HCT116 (cell line): ENCODE results near the gene MYORG. TPM values are rescaled to one million over a fixed set of nuclear protein-coding genes. Genes with fewer than 3 reads are reported as not detected.

Source experiments
- ATAC-seq: fragments of 200-7000 bp; cut with Tn5 transposase; 2 replicates; pipeline ENCODE4 v1.9.1; 2020; ENCODE audit warnings: mild to moderate bottlenecking, moderate library complexity
- BruUV-seq: library from RNA; stranded (reverse); fragments of 400-500 nt; replicated peaks from 2 replicates; lab custom pipeline; 2021; lab: Mats Ljungman, UMichigan
- CTCF ChIA-PET: fragments of 300-600 bp; sonication (Branson Sonifier 250); formaldehyde crosslinking; loops from one replicate; lab custom pipeline; 2021; ENCODE audit warnings: antibody characterized with exemption; lab: Charles Lee
- POLR2A ChIA-PET: fragments of 300-600, 350-600 bp; sonication (Branson Sonifier 250); formaldehyde crosslinking; loops from one replicate; lab custom pipeline; 2021; ENCODE audit warnings: antibody characterized with exemption; lab: Charles Lee
- RAD21 ChIA-PET, 2 experiments: fragments of 300-600 bp; sonication (Branson Sonifier 250); formaldehyde crosslinking; loops; one replicate each; lab custom pipeline; 2023; ENCODE audit warnings: low total read pairs in 2 of 2; ENCODE audit not compliant: uncharacterized antibody in 2 of 2, unreplicated experiment in 2 of 2, low non-redundant PET in 1 of 2; lab: Charles Lee
- DNase-seq: peaks from one replicate; pipeline ENCODE4 v3.0.0-alpha.2; 2010; ENCODE audit warnings: low read depth, low spot score
- H2AFZ ChIP-seq: fragments of 200-600 bp; shearing (Covaris generic), sonication (generic); 2 replicates; pipeline ENCODE4 v1.6.1; 2017; ENCODE audit warnings: low read depth, mixed run types, mixed read lengths, antibody characterized with exemption, low read length; ENCODE audit not compliant: poor library complexity, severe bottlenecking
- H3K27ac ChIP-seq: 2 replicates; pipeline ENCODE4 v1.5.1; 2012; ENCODE audit warnings: low read depth, low read length
- H3K27me3 ChIP-seq: fragments of 200-600 bp; sonication (generic); 2 replicates; pipeline ENCODE4 v1.6.1; 2016; ENCODE audit warnings: mixed run types, low read length, mixed read lengths; ENCODE audit not compliant: insufficient read depth
- H3K36me3 ChIP-seq, 2 experiments: fragments of 200-500 bp in 1 of 2; fragments of 200-600 bp in 1 of 2; sonication (Bioruptor generic) in 1 of 2; sonication (generic) in 1 of 2; 2 replicates each; pipeline versions ENCODE4 v1.5.1 to v1.6.1; 2014 to 2016; ENCODE audit warnings: low read length in 2 of 2, inconsistent platforms in 1 of 2, mixed read lengths in 1 of 2, mixed run types in 1 of 2; ENCODE audit not compliant: insufficient read depth in 2 of 2, control insufficient read depth in 1 of 2
- H3K4me1 ChIP-seq, 2 experiments: fragments of 200-600 bp in 1 of 2; sonication (generic) in 1 of 2; 2 replicates each; pipeline versions ENCODE4 v1.5.1 to v1.6.1; 2012 to 2017; ENCODE audit warnings: low read length in 2 of 2, inconsistent platforms in 1 of 2, mild to moderate bottlenecking in 1 of 2, mixed read lengths in 1 of 2, mixed run types in 1 of 2, moderate library complexity in 1 of 2; ENCODE audit not compliant: insufficient read depth in 2 of 2, control insufficient read depth in 1 of 2
- H3K4me2 ChIP-seq: fragments of 200-600 bp; sonication (generic); 2 replicates; pipeline ENCODE4 v1.6.1; 2017; ENCODE audit warnings: mixed run types, low read length, mixed read lengths
- H3K4me3 ChIP-seq, 2 experiments: fragments of 200-600 bp in 1 of 2; sonication (generic) in 1 of 2; replicated peaks in 1 of 2; 2 replicates each; pipeline ENCODE4 v1.5.1; 2011 to 2016; ENCODE audit warnings: low read length in 2 of 2, control low read depth in 1 of 2, low read depth in 1 of 2, mild to moderate bottlenecking in 1 of 2, mixed read lengths in 1 of 2, mixed run types in 1 of 2
- H3K79me2 ChIP-seq: fragments of 200-600 bp; sonication (generic); 2 replicates; pipeline ENCODE4 v1.6.1; 2017; ENCODE audit warnings: mild to moderate bottlenecking, mixed run types, low read length, moderate library complexity, mixed read lengths; ENCODE audit not compliant: insufficient read depth
- H3K9ac ChIP-seq: fragments of 200-600 bp; sonication (generic); 2 replicates; pipeline ENCODE4 v1.6.1; 2016; ENCODE audit warnings: low read length, mixed read lengths
- H3K9me2 ChIP-seq: fragments of 200-600 bp; sonication (generic), shearing (Covaris generic); 2 replicates; pipeline ENCODE4 v1.6.1; 2017; ENCODE audit warnings: mixed run types, mild to moderate bottlenecking, moderate library complexity; ENCODE audit not compliant: insufficient read depth
- H3K9me3 ChIP-seq, 2 experiments: fragments of 200-500 bp in 1 of 2; fragments of 200-600 bp in 1 of 2; sonication (Bioruptor generic) in 1 of 2; sonication (generic) in 1 of 2; 2 replicates each; pipeline ENCODE4 v1.6.1; 2014 to 2017; ENCODE audit warnings: low read length in 2 of 2, mixed read lengths in 2 of 2, inconsistent platforms in 1 of 2, low read depth in 1 of 2, mild to moderate bottlenecking in 1 of 2, mixed run types in 1 of 2, moderate library complexity in 1 of 2; ENCODE audit not compliant: control insufficient read depth in 1 of 2, insufficient read depth in 1 of 2
- H4K20me1 ChIP-seq: fragments of 200-600 bp; sonication (generic), shearing (Covaris generic); 2 replicates; pipeline ENCODE4 v1.6.1; 2017; ENCODE audit warnings: mixed run types, mild to moderate bottlenecking, moderate library complexity; ENCODE audit not compliant: insufficient read depth
- ELF1 ChIP-seq: IDR thresholded peaks from 2 replicates; pipeline ENCODE4 v1.6.1; 2012; ENCODE audit warnings: low read depth, borderline replicate concordance
- EZH2 ChIP-seq: fragments of 200-600 bp; sonication (generic); IDR thresholded peaks from 2 replicates; pipeline ENCODE4 v1.6.1; 2017; ENCODE audit warnings: antibody characterized with exemption, mixed run types
- FOSL1 ChIP-seq: IDR thresholded peaks from 2 replicates; pipeline ENCODE4 v1.6.1; 2012; ENCODE audit warnings: low read depth
- JUND ChIP-seq: IDR thresholded peaks from 2 replicates; pipeline ENCODE4 v1.6.1; 2012
- POLR2AphosphoS5 ChIP-seq: IDR thresholded peaks from 2 replicates; pipeline ENCODE4 v1.6.1; 2011; ENCODE audit warnings: mild to moderate bottlenecking, low read depth, low read length, moderate library complexity
- RAD21 ChIP-seq: IDR thresholded peaks from 2 replicates; pipeline ENCODE4 v1.6.1; 2012; ENCODE audit warnings: low read depth, mild to moderate bottlenecking
- SIN3A ChIP-seq: IDR thresholded peaks from 2 replicates; pipeline ENCODE4 v1.6.1; 2012; ENCODE audit warnings: low read depth
- ZNF274 ChIP-seq: fragments of 200-500 bp; sonication (Bioruptor generic); IDR thresholded peaks from 2 replicates; pipeline ENCODE4 v1.6.1; 2014; ENCODE audit warnings: mild to moderate bottlenecking, low read depth, low read length, inconsistent platforms
- intact Hi-C: fragments of 100-400 bp; cut with micrococcal nuclease; formaldehyde crosslinking; loops from 2 replicates; pipeline ENCODE4 v1.10.0; 2022
- total RNA-seq: library from RNA; stranded (reverse); gene quantifications from one replicate; pipeline ENCODE4 v1.2.1, GENCODE V29; 2021; ENCODE audit not compliant: unreplicated experiment
- TF ChIP-seq, protein P1 (sequence below): IDR thresholded peaks from 2 replicates; pipeline ENCODE4 v1.6.1; 2012
- TF ChIP-seq, protein P2 (sequence below), 3 experiments: fragments of 200-600 bp in 1 of 3; sonication (generic) in 1 of 3; IDR thresholded peaks in 2 of 3; conservative IDR thresholded peaks in 1 of 3; 2 replicates each; pipeline ENCODE4 v1.5.1; 2012 to 2017; ENCODE audit warnings: low read depth in 2 of 3, low read length in 2 of 3, antibody characterized with exemption in 1 of 3, borderline replicate concordance in 1 of 3, control low read depth in 1 of 3, mild to moderate bottlenecking in 1 of 3, mixed read lengths in 1 of 3, mixed run types in 1 of 3, moderate library complexity in 1 of 3; ENCODE audit not compliant: insufficient read depth in 1 of 3
- TF ChIP-seq, protein P3 (sequence below): IDR thresholded peaks from 2 replicates; pipeline ENCODE4 v1.6.1; 2012
- TF ChIP-seq, protein P4 (sequence below): IDR thresholded peaks from 2 replicates; pipeline ENCODE4 v1.6.1; 2011; ENCODE audit warnings: mild to moderate bottlenecking, low read length, moderate library complexity; ENCODE audit not compliant: insufficient replicate concordance; ENCODE audit errors: extremely low read depth
- TF ChIP-seq, protein P5 (sequence below): IDR thresholded peaks from 2 replicates; pipeline ENCODE4 v1.6.1; 2012; ENCODE audit warnings: low read depth

The MYORG gene
- total RNA-seq, 1 experiment from 2014 or later: 8.5 TPM

DNA sequence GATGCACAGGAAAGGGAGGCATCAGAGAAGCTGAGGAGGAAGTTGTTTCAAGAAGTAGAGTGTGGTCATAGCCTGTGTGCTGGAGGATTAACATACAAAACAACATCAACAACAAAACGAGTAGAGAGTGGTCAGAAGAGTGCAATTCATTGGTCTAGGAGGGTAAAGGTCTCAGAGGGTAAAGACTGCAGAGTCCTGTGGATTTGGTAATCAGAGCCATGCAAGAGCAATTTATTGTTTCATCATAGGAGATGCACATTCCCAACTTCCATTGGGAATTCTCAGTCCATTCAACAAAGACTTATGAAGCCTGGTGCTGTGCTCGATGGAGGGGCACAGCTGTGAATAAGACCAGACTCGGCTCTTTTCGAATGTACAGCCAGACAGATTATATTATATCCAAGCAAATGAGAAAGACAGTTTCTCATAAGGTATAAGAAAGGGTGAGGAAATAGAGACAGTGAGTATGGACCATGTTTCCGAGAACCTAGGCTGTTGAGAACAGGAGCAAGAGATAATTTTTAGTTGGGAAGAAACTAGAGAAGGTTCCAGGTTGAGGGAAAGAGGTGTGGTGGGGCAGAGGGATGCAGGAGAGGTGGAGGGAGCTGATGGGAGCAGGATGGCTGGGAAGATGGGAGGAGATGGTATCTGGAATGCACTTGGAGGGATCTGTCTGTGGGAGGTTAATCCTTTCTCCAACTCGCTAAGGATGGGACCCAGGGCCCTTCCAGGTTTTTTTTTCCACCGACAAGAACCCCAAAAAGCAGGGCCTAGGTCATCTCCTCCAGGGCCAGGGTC lies 7.9 kb upstream of the MYORG start:
- Histone ChIP-seq H3K27ac (no peak overlapping the region), H3K4me1 (peaks cover 16 to 20% of the 10 kb centered on the region in 2 experiments; a peak in 3 of 4 replicates), H3K27me3 (no peaks in the 10 kb centered on the region)
- BruUV-seq: no TSS peak
- RAD21 ChIA-PET: no interaction called here
- intact Hi-C loops: no loop called here
- no peak for TF ChIP-seq SIN3A
- no peak for TF ChIP-seq ZNF274
- TF ChIP-seq RAD21: no peak
- no peak for TF ChIP-seq EZH2
- TF ChIP-seq, protein P1, sequence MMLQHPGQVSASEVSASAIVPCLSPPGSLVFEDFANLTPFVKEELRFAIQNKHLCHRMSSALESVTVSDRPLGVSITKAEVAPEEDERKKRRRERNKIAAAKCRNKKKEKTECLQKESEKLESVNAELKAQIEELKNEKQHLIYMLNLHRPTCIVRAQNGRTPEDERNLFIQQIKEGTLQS: no peak
- no peak for TF ChIP-seq ELF1
- no peak for TF ChIP-seq FOSL1
- TF ChIP-seq, protein P2, sequence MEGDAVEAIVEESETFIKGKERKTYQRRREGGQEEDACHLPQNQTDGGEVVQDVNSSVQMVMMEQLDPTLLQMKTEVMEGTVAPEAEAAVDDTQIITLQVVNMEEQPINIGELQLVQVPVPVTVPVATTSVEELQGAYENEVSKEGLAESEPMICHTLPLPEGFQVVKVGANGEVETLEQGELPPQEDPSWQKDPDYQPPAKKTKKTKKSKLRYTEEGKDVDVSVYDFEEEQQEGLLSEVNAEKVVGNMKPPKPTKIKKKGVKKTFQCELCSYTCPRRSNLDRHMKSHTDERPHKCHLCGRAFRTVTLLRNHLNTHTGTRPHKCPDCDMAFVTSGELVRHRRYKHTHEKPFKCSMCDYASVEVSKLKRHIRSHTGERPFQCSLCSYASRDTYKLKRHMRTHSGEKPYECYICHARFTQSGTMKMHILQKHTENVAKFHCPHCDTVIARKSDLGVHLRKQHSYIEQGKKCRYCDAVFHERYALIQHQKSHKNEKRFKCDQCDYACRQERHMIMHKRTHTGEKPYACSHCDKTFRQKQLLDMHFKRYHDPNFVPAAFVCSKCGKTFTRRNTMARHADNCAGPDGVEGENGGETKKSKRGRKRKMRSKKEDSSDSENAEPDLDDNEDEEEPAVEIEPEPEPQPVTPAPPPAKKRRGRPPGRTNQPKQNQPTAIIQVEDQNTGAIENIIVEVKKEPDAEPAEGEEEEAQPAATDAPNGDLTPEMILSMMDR (IDR thresholded peaks at IDR 0.05 in 2 of 3, conservative IDR thresholded peaks at IDR 0.05 in 1 of 3; ENCODE audit: borderline replicate concordance in 1 of 3, insufficient read depth in 1 of 3, low read depth in 2 of 3, low read length in 2 of 3): no peak
- no peak for TF ChIP-seq POLR2AphosphoS5
- TF ChIP-seq, protein P3, sequence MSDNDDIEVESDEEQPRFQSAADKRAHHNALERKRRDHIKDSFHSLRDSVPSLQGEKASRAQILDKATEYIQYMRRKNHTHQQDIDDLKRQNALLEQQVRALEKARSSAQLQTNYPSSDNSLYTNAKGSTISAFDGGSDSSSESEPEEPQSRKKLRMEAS: no peak
- TF ChIP-seq, protein P4, sequence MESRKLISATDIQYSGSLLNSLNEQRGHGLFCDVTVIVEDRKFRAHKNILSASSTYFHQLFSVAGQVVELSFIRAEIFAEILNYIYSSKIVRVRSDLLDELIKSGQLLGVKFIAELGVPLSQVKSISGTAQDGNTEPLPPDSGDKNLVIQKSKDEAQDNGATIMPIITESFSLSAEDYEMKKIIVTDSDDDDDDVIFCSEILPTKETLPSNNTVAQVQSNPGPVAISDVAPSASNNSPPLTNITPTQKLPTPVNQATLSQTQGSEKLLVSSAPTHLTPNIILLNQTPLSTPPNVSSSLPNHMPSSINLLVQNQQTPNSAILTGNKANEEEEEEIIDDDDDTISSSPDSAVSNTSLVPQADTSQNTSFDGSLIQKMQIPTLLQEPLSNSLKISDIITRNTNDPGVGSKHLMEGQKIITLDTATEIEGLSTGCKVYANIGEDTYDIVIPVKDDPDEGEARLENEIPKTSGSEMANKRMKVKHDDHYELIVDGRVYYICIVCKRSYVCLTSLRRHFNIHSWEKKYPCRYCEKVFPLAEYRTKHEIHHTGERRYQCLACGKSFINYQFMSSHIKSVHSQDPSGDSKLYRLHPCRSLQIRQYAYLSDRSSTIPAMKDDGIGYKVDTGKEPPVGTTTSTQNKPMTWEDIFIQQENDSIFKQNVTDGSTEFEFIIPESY: no peak
- TF ChIP-seq, protein P5, sequence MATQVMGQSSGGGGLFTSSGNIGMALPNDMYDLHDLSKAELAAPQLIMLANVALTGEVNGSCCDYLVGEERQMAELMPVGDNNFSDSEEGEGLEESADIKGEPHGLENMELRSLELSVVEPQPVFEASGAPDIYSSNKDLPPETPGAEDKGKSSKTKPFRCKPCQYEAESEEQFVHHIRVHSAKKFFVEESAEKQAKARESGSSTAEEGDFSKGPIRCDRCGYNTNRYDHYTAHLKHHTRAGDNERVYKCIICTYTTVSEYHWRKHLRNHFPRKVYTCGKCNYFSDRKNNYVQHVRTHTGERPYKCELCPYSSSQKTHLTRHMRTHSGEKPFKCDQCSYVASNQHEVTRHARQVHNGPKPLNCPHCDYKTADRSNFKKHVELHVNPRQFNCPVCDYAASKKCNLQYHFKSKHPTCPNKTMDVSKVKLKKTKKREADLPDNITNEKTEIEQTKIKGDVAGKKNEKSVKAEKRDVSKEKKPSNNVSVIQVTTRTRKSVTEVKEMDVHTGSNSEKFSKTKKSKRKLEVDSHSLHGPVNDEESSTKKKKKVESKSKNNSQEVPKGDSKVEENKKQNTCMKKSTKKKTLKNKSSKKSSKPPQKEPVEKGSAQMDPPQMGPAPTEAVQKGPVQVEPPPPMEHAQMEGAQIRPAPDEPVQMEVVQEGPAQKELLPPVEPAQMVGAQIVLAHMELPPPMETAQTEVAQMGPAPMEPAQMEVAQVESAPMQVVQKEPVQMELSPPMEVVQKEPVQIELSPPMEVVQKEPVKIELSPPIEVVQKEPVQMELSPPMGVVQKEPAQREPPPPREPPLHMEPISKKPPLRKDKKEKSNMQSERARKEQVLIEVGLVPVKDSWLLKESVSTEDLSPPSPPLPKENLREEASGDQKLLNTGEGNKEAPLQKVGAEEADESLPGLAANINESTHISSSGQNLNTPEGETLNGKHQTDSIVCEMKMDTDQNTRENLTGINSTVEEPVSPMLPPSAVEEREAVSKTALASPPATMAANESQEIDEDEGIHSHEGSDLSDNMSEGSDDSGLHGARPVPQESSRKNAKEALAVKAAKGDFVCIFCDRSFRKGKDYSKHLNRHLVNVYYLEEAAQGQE: no peak
- no peak for TF ChIP-seq JUND
- TF ChIP-seq, all 23 proteins: peak for 0
- no peaks in the 10 kb centered on the region for H4K20me1 ChIP-seq
- ATAC-seq (no peak), DNase-seq (no peak)
- H3K9me2 ChIP-seq: no peaks in the 10 kb centered on the region
- no peaks in the 10 kb centered on the region for H3K79me2 ChIP-seq
- ChIA-PET POLR2A (no interaction called here), CTCF (no interaction called here)
- no peak overlapping the region for H3K4me3 ChIP-seq
- H2AFZ ChIP-seq: no peak overlapping the region
- H3K9ac ChIP-seq: no peak overlapping the region
- H3K4me2 ChIP-seq: no peak overlapping the region
- no peaks in the 10 kb centered on the region for H3K9me3 ChIP-seq
- no peaks in the 10 kb centered on the region for H3K36me3 ChIP-seq
